ENCODE data around the gene DLK2.

Gene DLK2

DNA sequence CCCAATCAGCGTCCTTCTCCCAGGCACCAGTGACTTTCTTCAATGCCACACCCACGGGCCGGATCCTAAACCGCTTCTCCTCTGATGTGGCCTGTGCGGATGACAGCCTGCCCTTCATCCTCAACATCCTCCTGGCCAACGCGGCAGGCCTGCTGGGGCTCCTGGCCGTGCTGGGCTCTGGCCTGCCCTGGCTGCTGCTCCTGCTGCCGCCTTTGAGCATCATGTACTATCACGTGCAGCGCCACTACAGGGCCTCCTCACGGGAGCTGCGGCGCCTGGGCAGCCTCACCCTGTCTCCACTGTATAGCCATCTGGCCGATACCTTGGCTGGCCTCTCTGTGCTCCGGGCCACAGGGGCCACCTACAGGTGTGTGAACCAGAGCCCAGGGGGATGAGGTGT is 9.8 kb downstream of the DLK2 start:
- Histone ChIP-seq H3K9me3 (ENCODE audit: control insufficient read depth, low read length) (no peaks in the 10 kb centered on the region), H3K36me3 (ENCODE audit: control insufficient read depth, insufficient read depth, low read length) (no peaks in the 10 kb centered on the region), H3K9ac (no peak overlapping the region), H3K27ac (no peak overlapping the region), H3K4me3 (ENCODE audit: low read depth, low read length) (no peak overlapping the region), H3K4me1 (no peaks in the 10 kb centered on the region), H3K27me3 (ENCODE audit: control insufficient read depth, insufficient read depth, low read length) (no peaks in the 10 kb centered on the region), H3K4me2 (ENCODE audit: low read length) (no peak overlapping the region), H2AFZ (no peak overlapping the region), H3K79me2 (no peaks in the 10 kb centered on the region)
- TF ChIP-seq, protein P1, sequence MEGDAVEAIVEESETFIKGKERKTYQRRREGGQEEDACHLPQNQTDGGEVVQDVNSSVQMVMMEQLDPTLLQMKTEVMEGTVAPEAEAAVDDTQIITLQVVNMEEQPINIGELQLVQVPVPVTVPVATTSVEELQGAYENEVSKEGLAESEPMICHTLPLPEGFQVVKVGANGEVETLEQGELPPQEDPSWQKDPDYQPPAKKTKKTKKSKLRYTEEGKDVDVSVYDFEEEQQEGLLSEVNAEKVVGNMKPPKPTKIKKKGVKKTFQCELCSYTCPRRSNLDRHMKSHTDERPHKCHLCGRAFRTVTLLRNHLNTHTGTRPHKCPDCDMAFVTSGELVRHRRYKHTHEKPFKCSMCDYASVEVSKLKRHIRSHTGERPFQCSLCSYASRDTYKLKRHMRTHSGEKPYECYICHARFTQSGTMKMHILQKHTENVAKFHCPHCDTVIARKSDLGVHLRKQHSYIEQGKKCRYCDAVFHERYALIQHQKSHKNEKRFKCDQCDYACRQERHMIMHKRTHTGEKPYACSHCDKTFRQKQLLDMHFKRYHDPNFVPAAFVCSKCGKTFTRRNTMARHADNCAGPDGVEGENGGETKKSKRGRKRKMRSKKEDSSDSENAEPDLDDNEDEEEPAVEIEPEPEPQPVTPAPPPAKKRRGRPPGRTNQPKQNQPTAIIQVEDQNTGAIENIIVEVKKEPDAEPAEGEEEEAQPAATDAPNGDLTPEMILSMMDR (IDR thresholded peaks at IDR 0.05), result no peak

DNA sequence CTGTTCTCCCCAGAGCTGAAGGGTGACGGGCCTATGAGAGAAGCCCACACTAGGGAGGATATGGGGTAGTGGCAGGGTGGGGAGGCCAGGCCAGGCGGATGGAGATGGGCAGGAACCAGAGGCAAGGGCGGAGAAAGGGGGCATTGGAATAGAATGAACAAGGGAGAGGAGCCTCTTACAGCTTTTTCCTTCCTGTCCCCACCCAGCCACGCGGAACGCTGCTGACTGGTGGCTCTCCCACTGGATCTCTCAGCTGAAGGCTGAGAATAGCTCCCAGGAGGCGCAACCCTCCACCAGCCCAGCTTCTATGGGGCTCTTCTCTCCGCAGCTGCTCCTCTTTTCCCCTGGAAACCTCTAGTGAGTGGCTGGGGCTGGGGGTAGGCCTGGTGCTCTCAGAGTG is 10.8 kb downstream of the DLK2 start:
- H3K4me1 ChIP-seq, result no peaks in the 10 kb centered on the region
- no peaks in the 10 kb centered on the region for H3K36me3 ChIP-seq (ENCODE audit: control insufficient read depth, insufficient read depth, low read length)
- no peaks in the 10 kb centered on the region for H3K79me2 ChIP-seq
- TF ChIP-seq, protein P1 (IDR thresholded peaks at IDR 0.05), result no peak
- no peak overlapping the region for H3K9ac ChIP-seq
- H3K4me2 ChIP-seq (ENCODE audit: low read length), result no peak overlapping the region
- H3K9me3 ChIP-seq (ENCODE audit: control insufficient read depth, low read length), result no peaks in the 10 kb centered on the region
- H3K4me3 ChIP-seq (ENCODE audit: low read depth, low read length), result no peak overlapping the region
- no peak overlapping the region for H3K27ac ChIP-seq
- no peak overlapping the region for H2AFZ ChIP-seq
- no peaks in the 10 kb centered on the region for H3K27me3 ChIP-seq (ENCODE audit: control insufficient read depth, insufficient read depth, low read length)

DNA sequence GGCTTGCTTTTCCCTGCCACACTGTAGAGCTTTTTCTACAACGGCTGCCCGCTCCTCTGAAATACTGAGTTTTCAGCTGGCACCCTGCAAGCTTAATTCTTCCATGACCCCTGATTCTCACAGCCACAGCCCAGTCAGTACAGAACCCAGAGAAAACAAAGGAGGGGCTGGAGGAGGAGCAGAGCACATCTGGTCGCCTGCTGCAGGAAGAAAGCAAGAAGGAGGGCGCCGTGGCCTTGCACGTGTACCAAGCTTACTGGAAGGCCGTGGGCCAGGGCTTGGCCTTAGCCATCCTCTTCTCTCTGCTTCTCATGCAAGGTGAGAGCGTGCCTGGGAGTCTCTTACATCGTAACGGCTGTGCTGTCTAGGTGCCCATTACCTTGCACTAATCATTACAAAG is 11.3 kb downstream of the DLK2 start:
- H3K4me1 ChIP-seq, result no peaks in the 10 kb centered on the region
- no peak overlapping the region for H3K27ac ChIP-seq
- H3K79me2 ChIP-seq, result no peaks in the 10 kb centered on the region
- H3K9me3 ChIP-seq (ENCODE audit: control insufficient read depth, low read length), result no peaks in the 10 kb centered on the region
- TF ChIP-seq, protein P1 (IDR thresholded peaks at IDR 0.05), result no peak
- H3K4me2 ChIP-seq (ENCODE audit: low read length), result no peak overlapping the region
- H3K36me3 ChIP-seq (ENCODE audit: control insufficient read depth, insufficient read depth, low read length), result no peaks in the 10 kb centered on the region
- H3K4me3 ChIP-seq (ENCODE audit: low read depth, low read length), result no peak overlapping the region
- H3K27me3 ChIP-seq (ENCODE audit: control insufficient read depth, insufficient read depth, low read length), result no peaks in the 10 kb centered on the region
- no peak overlapping the region for H3K9ac ChIP-seq
- no peak overlapping the region for H2AFZ ChIP-seq

DNA sequence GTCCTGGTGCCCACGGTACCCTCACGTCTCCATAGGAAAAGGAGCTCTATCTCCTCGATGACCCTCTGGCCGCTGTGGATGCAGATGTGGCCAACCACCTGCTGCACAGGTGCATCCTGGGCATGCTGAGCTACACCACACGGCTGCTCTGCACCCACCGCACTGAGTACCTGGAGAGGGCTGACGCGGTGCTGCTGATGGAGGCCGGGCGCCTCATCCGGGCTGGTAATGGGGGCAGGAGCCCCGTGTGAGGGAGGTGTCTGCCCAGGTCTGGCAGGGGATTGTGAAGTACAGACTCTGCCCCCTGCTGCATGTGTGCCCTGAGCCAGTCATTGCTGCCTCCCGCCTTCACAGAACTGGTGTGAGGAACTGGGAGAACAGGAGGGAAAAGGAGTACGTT is 12.4 kb downstream of the DLK2 start:
- TF ChIP-seq, protein P1 (IDR thresholded peaks at IDR 0.05), result no peak
- no peaks in the 10 kb centered on the region for H3K79me2 ChIP-seq
- no peaks in the 10 kb centered on the region for H3K27me3 ChIP-seq (ENCODE audit: control insufficient read depth, insufficient read depth, low read length)
- H2AFZ ChIP-seq, result no peak overlapping the region
- H3K9ac ChIP-seq, result no peak overlapping the region
- H3K36me3 ChIP-seq (ENCODE audit: control insufficient read depth, insufficient read depth, low read length), result no peaks in the 10 kb centered on the region
- H3K9me3 ChIP-seq (ENCODE audit: control insufficient read depth, low read length), result no peaks in the 10 kb centered on the region
- H3K27ac ChIP-seq, result no peak overlapping the region
- no peak overlapping the region for H3K4me2 ChIP-seq (ENCODE audit: low read length)
- no peak overlapping the region for H3K4me3 ChIP-seq (ENCODE audit: low read depth, low read length)
- no peaks in the 10 kb centered on the region for H3K4me1 ChIP-seq

DNA sequence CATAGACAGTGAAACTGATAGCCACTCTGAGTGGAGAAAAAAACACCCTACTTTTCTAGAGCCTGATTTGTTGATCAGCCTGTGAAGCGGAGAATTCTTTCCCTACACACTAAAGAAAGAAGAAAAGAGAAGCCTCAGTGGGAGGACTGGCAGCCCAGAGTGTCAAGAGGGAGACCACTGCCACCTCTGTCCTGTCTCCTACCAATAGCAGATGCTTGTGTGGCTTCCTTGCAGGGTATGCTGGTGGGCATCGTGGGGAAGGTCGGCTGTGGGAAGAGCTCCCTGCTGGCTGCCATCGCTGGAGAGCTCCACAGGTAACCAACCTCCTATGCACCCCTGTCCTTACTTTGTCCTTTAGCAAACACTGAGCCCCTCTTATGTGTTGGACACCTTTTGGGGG is 17.6 kb downstream of the DLK2 start:
- no peaks in the 10 kb centered on the region for H3K9me3 ChIP-seq (ENCODE audit: control insufficient read depth, low read length)
- H3K4me1 ChIP-seq, result no peaks in the 10 kb centered on the region
- H2AFZ ChIP-seq, result no peak overlapping the region
- TF ChIP-seq, protein P1 (IDR thresholded peaks at IDR 0.05), result no peak
- peaks cover 4% of the 10 kb centered on the region for H3K79me2 ChIP-seq
- no peaks in the 10 kb centered on the region for H3K36me3 ChIP-seq (ENCODE audit: control insufficient read depth, insufficient read depth, low read length)
- no peak overlapping the region for H3K27ac ChIP-seq
- H3K4me2 ChIP-seq (ENCODE audit: low read length), result no peak overlapping the region
- no peak overlapping the region for H3K4me3 ChIP-seq (ENCODE audit: low read depth, low read length)
- H3K9ac ChIP-seq, result no peak overlapping the region
- H3K27me3 ChIP-seq (ENCODE audit: control insufficient read depth, insufficient read depth, low read length), result no peaks in the 10 kb centered on the region
